ENCODE results near the gene FCHSD2. TPM values are rescaled to one million over a fixed set of nuclear protein-coding genes. Genes with fewer than 3 reads are reported as not detected.
A peak's percentile ranks its signal among the peaks of the same experiment; 100 is the strongest.

FCHSD2 gene
- total and polyA plus RNA-seq, 9 of the 15 experiments (the other 6 are each of a cell fraction or from before 2014, with no cell fraction given) = 1.8 to 14.7 (median 6.4) TPM

- in situ Hi-C loops (cut with MboI) = no loop called here
- Histone ChIP-seq H3K79me2 (ENCODE audit: control insufficient read depth, insufficient read depth, low read length) (no peaks in the 10 kb centered on the region), H3K9me3 (replicated peaks; ENCODE audit: control insufficient read depth, insufficient read depth, low read depth, low read length) (no peaks in the 10 kb centered on the region), H3K4me2 (ENCODE audit: insufficient read depth, low read length) (no peak overlapping the region), H3K4me3 (no peak overlapping the region), H4K20me1 (replicated peaks; ENCODE audit: control insufficient read depth, insufficient read depth, low read length) (no peaks in the 10 kb centered on the region; the same call in 1 of the 2 replicates), H2AFZ (ENCODE audit: low read depth, low read length) (no peak overlapping the region; the same call in 1 of the 2 replicates), H3K27ac (ENCODE audit: extremely low read depth, low read depth, low read length) (no peak overlapping the region), H3K9ac (ENCODE audit: insufficient read depth in 1 of 2, low read depth in 2 of 2, low read length in 2 of 2) (0 out of 4 replicates have a peak overlapping the region, but pooled peaks of 1 of the 2 experiments have one; percentile 38), H3K27me3 (ENCODE audit: control insufficient read depth in 2 of 2, insufficient read depth in 2 of 2, low read length in 2 of 2) (no peaks in the 10 kb centered on the region), H3K9me1 (ENCODE audit: control insufficient read depth, insufficient read depth, low read length) (no peaks in the 10 kb centered on the region), H3K4me1 (replicated peaks in 1 of 2; ENCODE audit: control insufficient read depth in 2 of 2, insufficient read depth in 2 of 2, low read length in 2 of 2) (peaks cover 5 to 6% of the 10 kb centered on the region in 2 experiments; a peak in 2 of 5 replicates), H3K36me3 (ENCODE audit: control insufficient read depth, insufficient read depth, low read length) (no peaks in the 10 kb centered on the region)
- 49% methylated on average over 6 of the region's 6 CpGs for WGBS (ENCODE audit: insufficient coverage, low coverage, missing lambda C conversion rate)
- FAIRE-seq (no peak), ATAC-seq (no peak), DNase-seq (ENCODE audit: extremely low read depth in 1 of 4, low spot score in 3 of 4) (no peak)
- no TSS peak for BruUV-seq (replicated peaks)
- CTCF ChIA-PET (ENCODE audit: low intra/inter-chr PET ratio) = no interaction called here
- POLR2A ChIA-PET = interaction anchor here (0.5 to 2.0 kb wide), 2 partner anchors 10 to 551 kb away, joined by 3 to 14 read pairs; no protein-coding TSS in a partner anchor
- TF ChIP-seq YY1 (IDR thresholded peaks at IDR 0.05; ENCODE audit: borderline replicate concordance in 1 of 3, control insufficient read depth in 1 of 3, extremely low read depth in 1 of 3, insufficient read depth in 3 of 3, insufficient read length in 1 of 3, insufficient replicate concordance in 2 of 3, low read depth in 1 of 3, low read length in 2 of 3) = peak in 1 of 3 experiments; percentile 8
- no peak for TF ChIP-seq ARID3A (IDR thresholded peaks at IDR 0.05; ENCODE audit: borderline replicate concordance, low read depth, low read length)
- intact Hi-C loops (cut with micrococcal nuclease) = no loop called here
Measured at GRCh38 chr11:73152861-73153483, 10.9 kb upstream of the FCHSD2 start.

Data from K562 (cell line).